Naive thymus-derived CD4-positive, alpha-beta T cell (primary cell): Measurements from ENCODE around the gene EIF5. TPM values are rescaled to one million over a fixed set of nuclear protein-coding genes. Genes with fewer than 3 reads are reported as not detected.
A peak's percentile ranks its signal among the peaks of the same experiment; 100 is the strongest.

ENCODE experiments used
- ATAC-seq: fragments of 150-1000 bp; cut with Tn5 transposase; 2 replicates; pipeline ENCODE4 v1.10.0; 2021; ENCODE audit warnings: mild to moderate bottlenecking, moderate library complexity
- CTCF ChIA-PET: fragments of 350-600 bp; sonication (Branson Sonifier 250); formaldehyde crosslinking; loops from one replicate; lab custom pipeline; 2021; ENCODE audit warnings: antibody characterized with exemption; lab: Charles Lee
- POLR2A ChIA-PET: fragments of 350-600 bp; sonication (Branson Sonifier 250); formaldehyde crosslinking; loops from one replicate; lab custom pipeline; 2021; ENCODE audit warnings: antibody characterized with exemption, inconsistent platforms; lab: Charles Lee
- DNase-seq, 9 donors: peaks; one replicate each; pipeline versions ENCODE4 v3.0.0 to v3.0.0-alpha.2; 2020 to 2022; ENCODE audit warnings: mixed read lengths in 1 of 9
- H3K27ac ChIP-seq: one replicate; pipeline ENCODE4 v1.7.0; 2013; ENCODE audit warnings: mild to moderate bottlenecking, low read depth, low read length, moderate library complexity
- H3K27me3 ChIP-seq, 2 donors: one replicate each; pipeline ENCODE4 v1.7.0; 2013; ENCODE audit warnings: low read length in 2 of 2, mild to moderate bottlenecking in 2 of 2, moderate library complexity in 2 of 2; ENCODE audit not compliant: control insufficient read depth in 2 of 2, insufficient read depth in 2 of 2
- H3K36me3 ChIP-seq, 3 experiments: 1 replicate in 2 of 3; 2 replicates in 1 of 3; pipeline ENCODE4 v1.7.0; 2013; ENCODE audit warnings: low read length in 3 of 3, mild to moderate bottlenecking in 3 of 3, moderate library complexity in 1 of 3; ENCODE audit not compliant: insufficient read depth in 3 of 3, control insufficient read depth in 2 of 3
- H3K4me1 ChIP-seq, 2 donors: one replicate each; pipeline ENCODE4 v1.7.0; 2013; ENCODE audit warnings: low read length in 2 of 2, mild to moderate bottlenecking in 2 of 2, moderate library complexity in 1 of 2; ENCODE audit not compliant: control insufficient read depth in 2 of 2, insufficient read depth in 2 of 2
- H3K4me3 ChIP-seq: 2 replicates; pipeline ENCODE4 v1.7.0; 2013; ENCODE audit warnings: mild to moderate bottlenecking, low read length
- H3K9me3 ChIP-seq, 3 experiments: 1 replicate in 2 of 3; 2 replicates in 1 of 3; pipeline ENCODE4 v1.7.0; 2013; ENCODE audit warnings: low read length in 3 of 3; ENCODE audit not compliant: control insufficient read depth in 2 of 3
- H3K27ac Mint-ChIP-seq, 9 donors: one replicate each; pipeline ENCODE4 v1.8.0; 2020 to 2022; ENCODE audit warnings: mixed read lengths in 9 of 9, mild to moderate bottlenecking in 8 of 9, moderate library complexity in 5 of 9, inconsistent platforms in 2 of 9
- H3K27me3 Mint-ChIP-seq, 5 donors: one replicate each; pipeline ENCODE4 v1.8.0; 2021 to 2022; ENCODE audit warnings: mixed read lengths in 5 of 5, mild to moderate bottlenecking in 1 of 5
- H3K36me3 Mint-ChIP-seq, 5 donors: one replicate each; pipeline ENCODE4 v1.8.0; 2020 to 2022; ENCODE audit warnings: mixed read lengths in 5 of 5, mild to moderate bottlenecking in 3 of 5, inconsistent platforms in 1 of 5
- H3K4me1 Mint-ChIP-seq, 7 donors: one replicate each; pipeline ENCODE4 v1.8.0; 2020 to 2022; ENCODE audit warnings: mixed read lengths in 7 of 7, mild to moderate bottlenecking in 3 of 7, inconsistent platforms in 1 of 7
- H3K4me3 Mint-ChIP-seq, 10 donors: one replicate each; pipeline ENCODE4 v1.8.0; 2020 to 2022; ENCODE audit warnings: mild to moderate bottlenecking in 10 of 10, mixed read lengths in 10 of 10, moderate library complexity in 6 of 10, inconsistent platforms in 2 of 10
- H3K9me3 Mint-ChIP-seq, 11 donors: one replicate each; pipeline ENCODE4 v1.8.0; 2020 to 2022; ENCODE audit warnings: mixed read lengths in 11 of 11, mild to moderate bottlenecking in 4 of 11, inconsistent platforms in 1 of 11, moderate library complexity in 1 of 11
- intact Hi-C, 2 donors: fragments of 100-400 bp; cut with micrococcal nuclease; formaldehyde crosslinking; loops; one replicate each; pipeline ENCODE4 v1.15.1; 2023
- polyA plus RNA-seq, 2 donors: library from polyadenylated mRNA; unstranded; fragments of 300-500 nt; fragmentation: Illumina TruSeq; gene quantifications; one replicate each; pipeline ENCODE4 v1.2.3, GENCODE V29; 2021
- total RNA-seq, 6 experiments: library from RNA in 5 of 6; stranded (reverse) in 5 of 6; gene quantifications; 1 replicate in 5 of 6; 2 replicates in 1 of 6; pipeline ENCODE4 v1.2.3 and lab custom pipeline; 2021 to 2026

EIF5 gene
- total RNA-seq, result 100 to 1,000 TPM; 182 to 716 (median 322) TPM
- 100 to 1,000 TPM; 280 to 447 TPM for polyA plus RNA-seq
- 1,270 reads per million, percentile 99 among the genes with 10 or more reads in this experiment for total RNA-seq (lab: John Stamatoyannopoulos, UW)

DNA sequence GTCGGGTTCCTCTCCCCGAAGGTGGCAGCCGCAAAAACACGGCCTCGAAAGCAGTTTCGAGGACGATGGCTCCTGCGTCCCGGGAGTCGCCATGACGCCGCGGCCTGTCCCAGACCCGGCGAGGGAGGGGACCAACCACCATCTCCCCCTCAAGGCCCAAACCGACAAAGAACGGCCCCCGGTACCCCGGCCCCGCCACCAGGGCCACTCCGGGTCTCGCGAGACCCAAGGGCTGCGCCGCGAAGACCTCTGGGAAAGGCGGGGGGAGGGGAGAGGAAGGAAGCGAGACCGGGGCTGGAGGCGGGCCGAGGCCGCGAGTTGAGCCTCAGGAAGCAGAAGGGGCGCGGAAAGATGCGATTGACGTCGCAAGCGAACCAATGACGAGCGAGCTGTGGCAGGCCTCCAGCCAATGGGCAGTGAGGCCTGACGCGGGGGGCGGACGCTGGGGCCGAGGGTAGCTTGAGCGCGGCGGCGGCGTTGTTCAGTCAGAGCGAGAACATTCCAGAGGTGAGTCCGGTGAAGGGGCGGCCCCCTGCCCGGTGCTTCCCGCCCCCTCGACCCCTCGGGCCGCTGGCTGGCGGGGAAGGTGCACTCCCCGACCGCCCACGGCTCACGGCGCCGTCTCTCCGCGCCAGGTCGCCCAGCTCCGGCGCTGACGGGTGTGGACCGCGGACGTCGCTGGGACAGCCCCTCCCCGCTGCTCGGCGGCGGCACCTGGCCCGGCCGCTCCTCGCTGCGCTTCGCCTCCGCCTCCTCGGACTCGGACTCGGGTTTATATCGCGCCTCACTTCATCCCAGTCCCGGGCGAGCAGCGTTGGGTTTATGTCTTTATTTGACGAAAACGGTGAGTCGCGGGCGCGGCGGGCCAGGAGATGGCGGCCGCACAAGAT is at the start of gene EIF5:
Gene EIF5 (plus strand): TSS at position 484 of the 890 bp plus-strand sequence. CDS start 1,624 bp downstream, outside the sequence.
- ChIA-PET CTCF (interaction anchor here (0.6 to 1.5 kb wide), 4 partner anchors 56 to 1160 kb away, joined by 4 to 7 read pairs (median 6); no protein-coding TSS in a partner anchor), POLR2A (interaction anchor here (0.6 to 5.6 kb wide), 16 partner anchors 11 to 743 kb away, joined by 3 to 73 read pairs (median 4); partner anchors contain the start of genes BAG5, KLC1, MARK3 and TRMT61A)
- DNase-seq (peak; percentile 92 to 99 (median 99)), ATAC-seq (peak; percentile 91)
- no peaks in the 10 kb centered on the region for H3K9me3 ChIP-seq
- Mint-ChIP-seq H3K27ac (peak within 1 kb of the TSS; percentile 94 to 99 (median 98)), H3K4me1 (peaks cover 23 to 61% (median 50%) of the 10 kb centered on the region in 7 donors), H3K36me3 (peaks cover 10 to 39% (median 32%) of the 10 kb centered on the region in 5 donors), H3K27me3 (peaks cover 0 to 4% (median 0%) of the 10 kb centered on the region in 5 donors), H3K4me3 (peak within 1 kb of the TSS; percentile 92 to 97 (median 96)), H3K9me3 (peaks cover 0 to 5% (median 0%) of the 10 kb centered on the region in 11 donors)
- intact Hi-C loops, result loop anchor here (1.0 to 10.0 kb wide), 16 partner anchors 41 to 1419 kb away; partner anchors contain the start of genes HSP90AA1 (in 2 of the 2), MARK3 (in 2 of the 2), CINP (in 1 of the 2) and KLC1 (in 1 of the 2)
- peak within 1 kb of the TSS; percentile 81 for H3K4me3 ChIP-seq
- peak within 1 kb of the TSS; percentile 99 for H3K27ac ChIP-seq
- H3K36me3 ChIP-seq, result peaks cover 32 to 48% (median 36%) of the 10 kb centered on the region in 3 experiments
- H3K4me1 ChIP-seq, result peaks cover 22 to 29% of the 10 kb centered on the region in 2 donors
- H3K27me3 ChIP-seq, result no peaks in the 10 kb centered on the region

DNA sequence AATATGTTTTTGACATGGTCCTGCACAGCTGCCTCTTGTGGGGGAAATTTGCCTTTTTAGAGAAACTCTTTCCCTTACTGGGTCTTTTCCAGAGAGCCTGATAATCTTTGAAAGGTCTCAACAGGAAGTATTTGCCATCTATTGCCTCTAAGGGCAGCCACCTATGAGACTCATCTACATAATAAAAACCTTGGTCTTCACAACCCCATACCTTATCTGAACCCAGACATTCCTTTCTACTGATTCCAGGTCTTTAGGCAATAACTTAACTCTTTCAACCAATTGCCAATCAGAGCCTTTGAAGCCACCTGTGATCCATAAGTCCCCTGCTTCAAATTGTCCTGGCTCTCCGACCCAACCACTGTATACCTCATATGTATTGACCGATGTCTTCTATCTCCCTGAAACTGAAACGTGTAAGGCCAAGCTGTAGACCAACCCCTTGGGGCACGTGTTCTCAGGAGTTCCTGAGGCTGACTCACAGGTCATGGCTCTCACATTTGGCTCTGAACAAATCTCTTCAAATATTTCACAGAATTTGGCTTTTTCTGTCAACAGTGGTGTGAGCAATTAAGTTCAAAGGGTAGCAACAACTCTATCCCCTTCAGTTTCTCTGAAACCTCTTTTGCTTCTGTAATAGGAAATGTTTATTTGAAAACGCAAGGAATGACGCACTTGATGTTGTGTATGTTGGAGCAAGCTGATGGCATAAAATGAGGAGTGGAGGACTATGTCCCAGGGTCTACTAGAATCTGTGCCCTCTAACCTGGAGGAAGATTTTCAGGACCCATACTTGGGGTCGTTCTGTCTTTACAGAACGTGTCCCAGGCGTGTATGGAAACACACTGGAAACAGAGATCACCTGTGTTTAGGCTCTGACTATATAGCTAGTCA is 49.2 kb upstream of the EIF5 start:
- Histone ChIP-seq H3K36me3 (no peaks in the 10 kb centered on the region), H3K4me1 (no peaks in the 10 kb centered on the region), H3K27me3 (peaks cover 3 to 8% of the 10 kb centered on the region in 2 donors), H3K4me3 (no peak overlapping the region), H3K9me3 (no peaks in the 10 kb centered on the region), H3K27ac (no peak overlapping the region)
- ChIA-PET POLR2A (no interaction called here), CTCF (no interaction called here)
- Mint-ChIP-seq H3K4me1 (peaks cover 0 to 5% (median 0%) of the 10 kb centered on the region in 7 donors), H3K9me3 (peaks cover 0 to 1% (median 0%) of the 10 kb centered on the region in 11 donors), H3K27me3 (peaks cover 49 to 64% (median 60%) of the 10 kb centered on the region in 5 donors), H3K36me3 (no peaks in the 10 kb centered on the region), H3K4me3 (peak overlapping the region in 1 of 10 donors; percentile 6), H3K27ac (no peak overlapping the region)
- no peak for ATAC-seq
- DNase-seq, result no peak
- intact Hi-C loops, result no loop called here

DNA sequence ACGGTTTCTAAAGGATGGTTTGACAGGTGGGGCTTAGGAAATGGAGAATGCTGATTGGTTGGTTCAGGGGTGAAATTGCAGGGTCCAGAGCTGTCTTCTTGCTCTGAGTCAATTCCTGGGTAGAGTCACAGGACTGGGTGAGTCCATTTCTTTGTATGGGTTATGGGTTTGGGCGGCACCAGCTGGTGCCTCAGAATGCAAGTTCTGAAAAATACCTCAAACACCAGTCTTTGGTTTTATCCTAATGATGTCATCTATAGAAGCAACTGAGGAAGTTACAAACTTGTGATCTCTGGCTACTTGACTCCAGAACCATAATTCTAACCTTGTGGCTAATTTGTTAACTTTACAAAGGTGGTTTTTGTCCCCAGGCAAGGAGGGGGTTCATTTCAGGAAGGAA is 47.6 kb upstream of the EIF5 start:
- H3K4me3 Mint-ChIP-seq, result no peak overlapping the region
- H3K27ac ChIP-seq, result no peak overlapping the region
- H3K9me3 ChIP-seq, result no peaks in the 10 kb centered on the region
- intact Hi-C loops, result no loop called here
- H3K36me3 ChIP-seq, result no peaks in the 10 kb centered on the region
- peaks cover 34 to 52% (median 48%) of the 10 kb centered on the region in 5 donors for H3K27me3 Mint-ChIP-seq
- ChIA-PET CTCF (interaction anchor here (0.6 kb wide), 1 partner anchor 1212 kb away, joined by 3 read pairs; no protein-coding TSS in a partner anchor), POLR2A (no interaction called here)
- H3K36me3 Mint-ChIP-seq, result no peaks in the 10 kb centered on the region
- H3K9me3 Mint-ChIP-seq, result peaks cover 0 to 1% (median 0%) of the 10 kb centered on the region in 11 donors
- H3K4me1 ChIP-seq, result no peaks in the 10 kb centered on the region
- H3K4me1 Mint-ChIP-seq, result no peaks in the 10 kb centered on the region
- no peak for ATAC-seq
- H3K4me3 ChIP-seq, result no peak overlapping the region
- DNase-seq, result no peak
- no peak overlapping the region for H3K27ac Mint-ChIP-seq
- peaks cover 0 to 1% of the 10 kb centered on the region in 2 donors for H3K27me3 ChIP-seq

DNA sequence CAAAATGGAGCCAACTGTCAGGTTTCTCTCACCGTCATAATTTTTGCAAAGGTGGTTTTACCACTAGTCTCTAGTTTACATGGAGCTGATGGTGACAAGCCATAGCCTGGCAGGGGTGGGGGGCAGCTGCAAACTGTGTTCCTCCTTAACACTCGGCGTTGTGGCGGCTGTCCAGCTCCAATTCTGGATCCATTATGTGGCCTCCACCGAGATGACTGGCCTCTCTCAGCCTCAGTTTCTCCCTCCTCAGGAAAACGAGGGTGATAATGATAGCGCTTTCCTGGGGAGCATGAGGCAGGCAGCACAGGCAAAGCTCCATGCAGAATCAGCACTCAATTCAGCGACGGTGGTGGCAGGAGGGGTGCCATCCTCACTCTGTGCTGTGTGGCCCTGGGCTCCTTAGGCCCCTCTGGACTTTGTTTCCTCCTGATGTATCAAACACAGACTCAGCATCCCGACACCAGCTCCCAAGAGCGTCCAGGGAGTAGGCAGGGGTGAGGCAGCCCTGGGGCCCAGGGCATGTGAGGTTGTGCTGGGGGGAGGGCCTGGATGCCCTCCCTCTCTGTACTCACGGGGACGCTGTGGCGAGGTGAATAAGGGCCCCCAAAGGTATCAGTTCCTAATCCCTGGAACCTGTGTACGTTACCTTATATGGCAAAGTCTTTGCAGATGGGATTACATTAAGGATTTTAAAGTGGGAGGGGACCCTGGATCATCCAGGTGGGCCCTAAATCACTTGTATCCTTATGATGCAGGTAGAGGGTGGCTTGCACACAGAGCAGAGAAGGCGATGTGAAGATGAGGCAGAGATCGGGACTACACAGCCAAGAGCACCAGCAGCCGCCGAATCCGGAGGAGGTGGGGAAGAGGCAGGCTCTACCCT is 46.8 kb upstream of the EIF5 start:
- ChIA-PET POLR2A (no interaction called here), CTCF (interaction anchor here (0.6 kb wide), 1 partner anchor 1213 kb away, joined by 3 read pairs; no protein-coding TSS in a partner anchor)
- no peak for ATAC-seq
- no peaks in the 10 kb centered on the region for H3K36me3 Mint-ChIP-seq
- intact Hi-C loops, result no loop called here
- DNase-seq, result no peak
- H3K36me3 ChIP-seq, result no peaks in the 10 kb centered on the region
- H3K9me3 ChIP-seq, result no peaks in the 10 kb centered on the region
- peaks cover 30 to 48% (median 43%) of the 10 kb centered on the region in 5 donors for H3K27me3 Mint-ChIP-seq
- H3K27ac Mint-ChIP-seq, result no peak overlapping the region
- no peak overlapping the region for H3K4me3 ChIP-seq
- H3K9me3 Mint-ChIP-seq, result no peaks in the 10 kb centered on the region
- H3K4me3 Mint-ChIP-seq, result no peak overlapping the region
- H3K4me1 Mint-ChIP-seq, result peaks cover 0 to under 1% (median 0%) of the 10 kb centered on the region in 7 donors
- no peaks in the 10 kb centered on the region for H3K27me3 ChIP-seq
- no peaks in the 10 kb centered on the region for H3K4me1 ChIP-seq
- no peak overlapping the region for H3K27ac ChIP-seq

DNA sequence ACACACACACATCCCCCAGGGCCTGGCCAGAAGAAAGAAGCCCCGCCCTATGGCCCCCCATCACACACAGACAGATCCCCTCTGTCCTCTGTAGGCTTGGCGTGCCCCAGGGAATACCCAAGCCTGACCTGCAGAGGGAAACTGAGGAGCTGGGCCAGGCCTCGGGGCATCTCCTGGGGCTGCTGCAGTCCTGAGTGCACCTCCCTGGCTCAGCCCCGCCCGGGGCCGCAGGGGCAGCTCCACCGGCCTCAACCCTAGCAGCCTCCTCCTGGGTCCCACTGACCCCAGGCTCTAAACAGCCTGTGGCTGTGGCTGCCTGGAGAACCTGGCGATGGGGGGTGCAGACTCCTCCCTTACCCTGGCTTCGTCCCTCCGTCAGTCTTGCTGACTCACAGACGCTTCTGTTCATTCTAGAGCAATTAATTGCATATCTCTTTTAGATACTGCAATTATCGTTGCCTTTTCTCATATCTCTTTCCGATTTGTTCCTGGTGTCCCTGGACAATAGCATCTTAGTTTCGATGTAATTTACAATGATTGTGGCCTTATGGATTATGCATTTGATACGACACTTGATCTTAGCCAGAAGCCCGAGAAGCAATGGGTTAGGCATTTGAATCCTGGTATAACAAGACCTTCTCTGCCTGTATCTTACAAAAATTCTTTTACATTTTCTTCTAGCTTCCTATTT is 45.8 kb upstream of the EIF5 start:
- no peak for ATAC-seq
- no peak overlapping the region for H3K27ac ChIP-seq
- ChIA-PET CTCF (no interaction called here), POLR2A (no interaction called here)
- H3K4me1 ChIP-seq, result no peaks in the 10 kb centered on the region
- no peaks in the 10 kb centered on the region for H3K9me3 ChIP-seq
- DNase-seq, result no peak
- Mint-ChIP-seq H3K36me3 (no peaks in the 10 kb centered on the region), H3K27me3 (peaks cover 37 to 48% (median 40%) of the 10 kb centered on the region in 5 donors), H3K9me3 (no peaks in the 10 kb centered on the region), H3K27ac (no peak overlapping the region), H3K4me1 (peaks cover 0 to 7% (median 0%) of the 10 kb centered on the region in 7 donors), H3K4me3 (no peak overlapping the region)
- no peak overlapping the region for H3K4me3 ChIP-seq
- intact Hi-C loops, result no loop called here
- H3K36me3 ChIP-seq, result no peaks in the 10 kb centered on the region
- H3K27me3 ChIP-seq, result no peaks in the 10 kb centered on the region
